H4 (cell line): ENCODE measurements around the gene BET1L. TPM values are rescaled to one million over a fixed set of nuclear protein-coding genes. Genes with fewer than 3 reads are reported as not detected.
"Not testable (repeated sequence)": the region's sequence is repeated elsewhere in the genome, so short reads cannot be mapped to it uniquely, and the experiment has no call there.

Experiments used
- DNase-seq: peaks from one replicate; pipeline ENCODE4 v3.0.0-alpha.2; 2015; ENCODE audit warnings: low spot score
- total RNA-seq: library from RNA; depleted of rRNA; stranded (reverse); fragments of >200 nt; shearing (Covaris generic); gene quantifications from 2 replicates; pipeline ENCODE4 v1.2.3, GENCODE V29; 2014; rRNA removed

BET1L gene, protein sequence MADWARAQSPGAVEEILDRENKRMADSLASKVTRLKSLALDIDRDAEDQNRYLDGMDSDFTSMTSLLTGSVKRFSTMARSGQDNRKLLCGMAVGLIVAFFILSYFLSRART
- 30.3 and 30.7 TPM in 2 replicates for total RNA-seq

- DNase-seq: peak; percentile 99
These were observed at the start of gene BET1L, which contains the start of gene RIC8A for GRCh38 chr11:207208-207862. TSS of gene BET1L (minus strand) at chr11:207399. CDS start at chr11:207321, 78 bp downstream. TSS of gene RIC8A (plus strand) at chr11:207708. CDS start at chr11:208855, 1,147 bp downstream.

DNA sequence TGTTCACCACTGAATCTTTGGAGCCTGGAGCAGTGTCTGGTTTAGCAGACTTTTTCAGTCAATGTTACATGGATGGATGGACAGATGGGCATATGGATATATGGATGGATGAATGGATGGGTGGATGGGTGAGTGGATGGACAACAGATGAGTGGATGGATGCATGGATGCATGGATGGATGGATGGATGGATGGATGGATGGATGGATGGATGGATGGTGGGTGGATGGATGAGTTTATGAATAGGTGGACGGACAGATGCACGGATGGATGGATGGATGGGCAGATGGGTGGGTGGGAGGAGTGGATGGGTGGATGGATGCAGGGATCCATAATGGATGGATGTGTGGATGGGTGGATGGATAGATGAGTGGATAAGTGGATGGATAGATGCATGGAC is 48.6 kb upstream of the BET1L start:
- no peak for DNase-seq

- DNase-seq: no peak
These were observed 48.0 kb upstream of the BET1L start for GRCh38 chr11:255176-255575.

DNA sequence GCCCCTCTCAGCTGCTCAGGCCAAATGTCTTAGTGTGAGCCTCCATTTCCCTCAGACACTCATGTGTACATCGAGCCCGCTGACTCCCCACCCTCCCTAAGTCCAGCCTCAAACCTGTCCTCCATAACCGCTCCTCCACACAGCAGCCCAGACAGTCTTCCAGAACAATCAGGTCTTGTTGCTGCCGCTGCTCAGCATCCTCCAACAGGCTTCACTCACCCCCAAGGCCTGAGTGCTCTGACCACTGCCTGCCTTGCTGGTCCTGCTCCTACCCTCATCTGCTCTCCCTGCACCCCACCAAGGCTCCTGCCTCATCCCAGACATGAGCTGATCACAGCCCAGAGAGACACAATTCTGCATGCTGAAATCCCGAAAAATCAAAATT is 46.7 kb upstream of the BET1L start:
- DNase-seq: no peak

GRCh38 chr11:253160-253885 is 46.1 kb upstream of the BET1L start:
- DNase-seq: no peak

DNA sequence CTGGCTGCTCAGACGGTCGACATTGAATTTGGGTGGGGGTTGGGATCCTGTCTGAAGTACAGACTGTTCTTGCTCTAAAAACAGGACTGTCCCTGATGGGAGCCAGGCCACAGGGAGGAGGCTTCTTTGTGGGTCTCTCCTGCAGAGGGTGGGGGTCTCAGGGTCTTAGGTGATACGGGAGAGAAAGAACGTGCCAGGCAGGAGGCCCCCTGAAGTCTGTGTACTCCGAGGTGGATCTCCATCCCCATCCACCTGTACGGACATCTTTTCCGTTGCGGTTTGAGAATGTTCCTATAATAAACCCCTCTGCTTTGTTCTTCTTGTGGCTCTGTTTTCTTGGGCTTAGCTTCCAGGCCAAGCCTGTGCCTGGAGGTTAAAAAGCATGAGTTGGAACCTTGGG is 45.5 kb upstream of the BET1L start:
- no peak for DNase-seq

DNA sequence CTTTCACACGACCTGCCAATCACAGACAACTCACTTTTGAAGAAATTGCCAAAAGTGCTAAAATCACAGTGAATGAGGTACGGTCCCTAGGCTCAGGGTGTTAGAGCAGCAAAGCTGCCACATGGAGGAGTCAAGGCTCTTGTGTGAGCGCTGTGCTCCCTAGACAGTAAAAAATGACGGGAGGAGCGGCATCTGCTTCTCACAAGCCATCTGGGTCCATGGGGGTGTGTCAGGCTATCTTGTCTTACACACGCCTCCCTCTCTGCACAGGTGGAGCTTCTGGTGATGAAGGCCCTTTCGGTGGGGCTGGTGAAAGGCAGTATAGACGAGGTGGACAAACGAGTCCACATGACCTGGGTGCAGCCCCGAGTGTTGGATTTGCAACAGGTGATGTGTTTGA is 44.4 kb upstream of the BET1L start:
- no peak for DNase-seq

DNA sequence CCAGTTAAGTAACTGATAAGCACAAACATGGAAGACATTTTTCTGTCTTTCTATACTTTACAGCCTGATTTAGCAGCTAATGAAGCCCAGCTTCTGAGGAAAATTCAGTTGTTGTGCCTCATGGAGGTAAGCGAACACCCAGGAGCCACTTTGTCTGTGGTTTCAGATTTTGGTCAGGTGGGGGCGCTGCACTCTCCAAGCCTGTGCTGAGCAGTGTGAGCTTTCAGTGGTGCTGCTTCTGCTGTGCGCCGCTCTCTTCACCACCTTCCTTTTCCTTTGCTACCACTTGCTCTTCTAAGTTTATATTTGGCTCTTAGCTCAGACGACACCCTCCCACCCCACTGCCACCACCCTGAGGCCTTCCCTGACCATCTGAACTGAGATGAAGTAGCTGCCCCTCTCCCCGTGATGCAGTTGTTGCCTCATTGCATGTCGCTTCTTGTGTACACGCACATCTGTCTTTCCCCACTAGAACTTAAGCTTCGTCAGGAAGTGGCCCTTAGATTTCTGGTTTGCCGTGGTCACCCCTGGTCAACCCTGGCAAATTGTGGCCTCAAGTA is 43.6 kb upstream of the BET1L start:
- DNase-seq: peak; percentile 38

GRCh38 chr11:250274-250673 is 43.1 kb upstream of the BET1L start:
- DNase-seq: no peak

DNA sequence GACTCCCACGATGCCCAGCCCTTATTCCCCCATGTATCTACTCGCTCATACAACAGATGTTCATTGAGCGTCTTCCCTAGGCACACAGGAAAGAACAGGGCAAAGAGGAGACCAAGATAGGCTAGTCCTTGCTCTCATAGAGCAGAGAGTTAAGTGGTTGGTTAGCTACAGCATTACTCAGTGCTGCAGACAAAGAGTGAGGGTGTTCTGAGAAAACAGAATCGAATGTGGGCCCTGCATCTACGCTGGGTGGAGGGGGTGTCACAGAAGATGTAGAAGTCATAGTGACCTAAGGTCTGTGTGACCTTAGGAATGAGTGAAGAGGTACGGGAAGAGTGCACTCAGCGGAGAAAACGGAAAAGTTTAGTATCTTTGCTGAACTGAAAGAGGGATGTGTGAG is 41.9 kb upstream of the BET1L start:
- DNase-seq: no peak

- DNase-seq: no peak
These were observed 37.2 kb upstream of the BET1L start for GRCh38 chr11:244376-244775.

DNA sequence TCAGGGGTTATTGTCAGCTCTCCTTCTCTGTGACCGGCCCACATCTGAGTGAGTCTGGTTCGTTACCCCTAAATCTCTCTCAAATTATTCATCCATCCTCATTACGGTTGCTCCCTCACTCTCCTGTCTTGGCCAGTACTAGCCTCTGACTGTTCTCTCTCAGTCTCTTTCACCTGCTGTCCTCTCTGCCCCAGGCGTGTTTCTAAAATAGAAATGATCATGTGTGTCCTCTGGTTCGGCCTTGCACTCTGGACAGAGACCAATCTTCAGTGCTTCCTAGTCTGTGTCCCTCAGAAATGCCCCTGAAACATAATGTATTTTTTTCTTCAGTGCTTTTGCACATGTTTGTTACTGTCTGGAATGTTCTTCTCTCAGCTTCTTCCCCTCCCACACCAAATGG is 34.4 kb upstream of the BET1L start:
- no peak for DNase-seq

DNA sequence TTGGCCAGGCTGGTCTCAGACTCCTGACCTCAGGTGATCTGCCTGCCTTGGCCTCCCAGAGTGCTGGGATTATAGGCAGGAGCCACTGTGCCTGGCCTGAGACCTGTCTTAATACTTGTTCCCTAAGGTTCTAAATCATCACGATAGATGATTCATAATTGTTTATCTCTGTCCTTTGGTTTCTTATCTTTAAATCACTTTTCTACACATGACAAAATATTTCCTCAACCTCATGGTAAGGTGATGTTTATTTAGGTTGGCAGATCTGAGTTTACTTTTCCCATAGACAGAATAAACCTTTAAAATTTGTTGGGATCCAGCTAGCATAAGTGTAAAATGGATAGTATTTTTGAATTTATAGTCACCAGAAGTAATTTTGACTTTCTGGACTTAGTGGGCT is 33.1 kb upstream of the BET1L start:
- DNase-seq: no peak

GRCh38 chr11:238346-238745 is 31.1 kb upstream of the BET1L start:
- DNase-seq: not testable (repeated sequence)

- peak; percentile 78 for DNase-seq
These were observed 29.9 kb upstream of the BET1L start, which contains the start of gene PSMD13 for GRCh38 chr11:236774-237767. TSS of gene PSMD13 (plus strand) at chr11:236976. CDS start at chr11:237050, 74 bp downstream.

DNA sequence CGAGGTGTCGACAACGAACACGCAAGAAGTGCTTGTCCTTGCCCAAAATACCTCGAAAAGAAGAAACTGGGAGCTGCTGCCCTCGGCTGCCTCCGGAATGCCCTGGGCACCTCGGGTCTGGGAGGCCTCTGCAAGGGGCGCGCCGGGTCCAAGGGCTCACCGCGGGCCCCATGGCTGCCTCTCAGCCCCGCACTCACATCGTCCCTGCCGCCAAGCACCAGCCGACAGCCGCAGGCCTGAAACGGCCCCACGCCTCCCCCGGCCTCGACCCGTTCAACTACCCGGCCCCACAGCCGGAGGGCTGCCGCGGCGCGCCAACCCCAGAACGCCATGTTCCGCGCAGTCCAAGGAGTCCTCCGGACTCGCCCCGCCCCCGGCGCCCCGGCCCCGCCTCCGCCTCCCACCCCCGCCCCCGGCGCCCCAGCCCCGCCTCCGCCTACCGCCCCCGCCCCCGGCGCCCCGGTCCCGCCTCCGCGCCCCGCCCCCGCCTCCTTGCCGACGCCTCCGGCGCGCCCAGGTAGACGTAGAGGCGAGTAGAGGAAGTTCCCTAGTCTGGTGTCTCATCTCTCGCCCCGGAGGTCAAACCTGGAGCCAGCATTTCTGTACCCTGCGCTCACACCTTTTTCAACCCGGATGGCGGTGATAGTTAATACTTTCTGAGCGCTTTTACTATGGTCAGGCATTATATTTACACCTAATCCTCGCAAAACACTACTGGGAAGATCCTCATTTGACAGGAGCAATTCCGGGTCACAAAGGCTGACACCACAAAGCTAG is 29.0 kb upstream of the BET1L start, which contains the start of gene SIRT3:
Gene SIRT3 (minus strand): TSS at position 346 of the 777 bp plus-strand sequence. CDS start 14 bp downstream, at position 332.
- DNase-seq: peak; percentile 81

GRCh38 chr11:235609-235996 is 28.4 kb upstream of the BET1L start:
- no peak for DNase-seq

DNA sequence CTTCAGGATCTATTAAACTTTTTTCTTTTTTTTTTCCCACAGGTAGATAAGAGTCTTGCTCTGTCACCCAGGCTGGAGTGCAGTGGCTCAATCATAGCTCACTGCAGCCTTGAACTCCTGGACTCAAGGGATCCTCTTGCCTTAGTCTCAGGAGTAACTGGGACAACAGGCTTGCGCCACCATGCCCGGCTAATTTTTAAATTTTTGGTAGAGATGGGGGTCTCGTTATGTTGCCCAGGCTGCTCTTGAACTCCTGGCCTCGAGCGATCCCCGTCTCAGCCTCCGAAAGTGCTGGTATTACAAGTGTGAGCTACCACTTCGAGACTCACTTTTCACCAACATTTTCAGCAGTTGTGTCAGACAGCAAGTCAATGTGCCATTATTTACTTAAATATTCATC is 28.0 kb upstream of the BET1L start:
- no peak for DNase-seq

DNA sequence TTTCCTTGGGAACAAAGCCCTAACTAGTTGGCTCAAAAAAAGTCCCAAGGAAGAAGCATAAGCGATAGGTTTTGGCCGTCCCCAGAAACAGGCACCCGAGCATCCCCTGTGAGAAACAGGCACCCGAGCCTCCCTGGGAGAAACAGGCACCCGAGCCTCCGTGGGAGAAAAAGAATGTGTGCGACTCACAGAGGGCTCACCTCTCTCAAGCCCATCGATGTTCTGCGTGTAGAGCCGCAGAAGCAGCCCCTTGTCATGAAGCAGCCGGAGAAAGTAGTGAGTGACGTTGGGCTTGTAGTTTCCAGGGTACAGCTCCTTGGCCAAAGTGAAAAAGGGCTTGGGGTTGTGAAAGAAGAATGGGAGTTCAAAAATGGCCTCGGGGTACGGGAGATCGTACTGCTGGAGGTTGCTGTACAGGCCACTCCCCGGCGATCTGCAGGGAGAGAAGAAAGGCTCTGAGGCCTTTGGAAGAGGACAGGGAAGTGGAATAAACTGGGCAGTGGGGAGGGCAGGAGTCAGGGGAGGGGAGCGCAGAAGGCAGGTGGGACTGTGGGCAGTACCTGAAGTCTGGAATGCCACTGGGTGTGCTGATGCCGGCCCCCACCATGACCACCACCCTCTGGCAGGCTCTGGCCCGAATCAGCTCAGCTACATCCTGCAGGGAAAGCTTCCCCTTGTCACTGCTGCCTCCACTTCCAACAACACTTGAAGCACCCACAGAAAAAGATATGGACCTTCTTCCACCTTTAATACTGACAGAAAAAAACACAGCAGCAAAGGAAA is 25.8 kb upstream of the BET1L start:
- no peak for DNase-seq

GRCh38 chr11:230431-230830 is 23.2 kb upstream of the BET1L start:
- DNase-seq: no peak
